Measurements from ENCODE around the gene CNNM1.

GRCh38 chr10:99341860-99342490, 12.8 kb downstream of the CNNM1 start:
- TF ChIP-seq CTCF (IDR thresholded peaks at IDR 0.05): no peak
- no peak for TF ChIP-seq POLR2A (IDR thresholded peaks at IDR 0.05)

Measured in uterus (tissue), 2 donors.